T-cell (primary cell): Measurements from ENCODE around the gene RAB31. TPM values are rescaled to one million over a fixed set of nuclear protein-coding genes. Genes with fewer than 3 reads are reported as not detected.

Experiments
- ATAC-seq, 4 experiments: fragments of 200-7000 bp in 3 of 4; fragments of 150-1000 bp in 1 of 4; cut with Tn5 transposase; replicated peaks in 1 of 4; 1 replicate in 3 of 4; 2 replicates in 1 of 4; pipeline ENCODE4 v1.10.0; 2021; ENCODE audit warnings: moderate library complexity in 3 of 4, mild to moderate bottlenecking in 2 of 4, moderate number of reproducible peaks in 1 of 4
- CTCF ChIA-PET, 2 donors: fragments of 300-600 bp; sonication (Branson Sonifier 250); formaldehyde crosslinking; loops; one replicate each; lab custom pipeline; 2022; ENCODE audit warnings: antibody characterized with exemption in 2 of 2; lab: Charles Lee
- POLR2A ChIA-PET, 2 donors: fragments of 300-600 bp; sonication (Branson Sonifier 250); formaldehyde crosslinking; loops; one replicate each; lab custom pipeline; 2022; ENCODE audit warnings: antibody characterized with exemption in 2 of 2; lab: Charles Lee
- DNase-seq, 35 experiments: peaks; one replicate each; pipeline versions ENCODE4 v3.0.0 to v3.0.0-alpha.2; 2013 to 2023
- H3K27ac ChIP-seq: one replicate; pipeline ENCODE4 v1.5.1; 2013; ENCODE audit warnings: low read length
- H3K27me3 ChIP-seq, 2 experiments: replicated peaks in 1 of 2; 1 replicate in 1 of 2; 2 replicates in 1 of 2; pipeline versions ENCODE4 v1.6.1 to v1.7.0; 2013; ENCODE audit warnings: low read length in 1 of 2, mixed read lengths in 1 of 2; ENCODE audit not compliant: control insufficient read depth in 2 of 2, insufficient read depth in 2 of 2; ENCODE audit errors: extremely low read depth in 1 of 2
- H3K36me3 ChIP-seq, 2 donors: 1 replicate in 1 of 2; 2 replicates in 1 of 2; pipeline versions ENCODE4 v1.6.1 to v1.7.0; 2013; ENCODE audit warnings: low read length in 1 of 2; ENCODE audit not compliant: control insufficient read depth in 2 of 2, insufficient read depth in 1 of 2; ENCODE audit errors: extremely low read depth in 1 of 2
- H3K4me1 ChIP-seq, 2 experiments: 1 replicate in 1 of 2; 2 replicates in 1 of 2; pipeline versions ENCODE4 v1.6.1 to v1.7.0; 2013; ENCODE audit warnings: low read length in 2 of 2, mixed read lengths in 1 of 2; ENCODE audit not compliant: insufficient read depth in 2 of 2, control insufficient read depth in 1 of 2; ENCODE audit errors: extremely low read depth in 1 of 2
- H3K4me3 ChIP-seq, 2 donors: 1 replicate in 1 of 2; 2 replicates in 1 of 2; pipeline versions ENCODE4 v1.5.1 to v1.7.0; 2013; ENCODE audit warnings: mild to moderate bottlenecking in 2 of 2, low read length in 1 of 2, moderate library complexity in 1 of 2; ENCODE audit not compliant: control insufficient read depth in 1 of 2; ENCODE audit errors: extremely low read depth in 1 of 2
- H3K9me3 ChIP-seq: 2 replicates; pipeline ENCODE4 v1.7.0; 2013
- H3K27ac Mint-ChIP-seq, 2 donors: one replicate each; pipeline ENCODE4 v1.8.0; 2020 to 2021; ENCODE audit warnings: mild to moderate bottlenecking in 2 of 2, mixed read lengths in 2 of 2
- H3K27me3 Mint-ChIP-seq, 2 donors: one replicate each; pipeline ENCODE4 v1.8.0; 2021 to 2022; ENCODE audit warnings: mixed read lengths in 2 of 2
- H3K36me3 Mint-ChIP-seq: one replicate; pipeline ENCODE4 v1.8.0; 2021; ENCODE audit warnings: mixed read lengths
- H3K4me1 Mint-ChIP-seq, 3 donors: one replicate each; pipeline ENCODE4 v1.8.0; 2020 to 2022; ENCODE audit warnings: mixed read lengths in 3 of 3, mild to moderate bottlenecking in 1 of 3
- H3K4me3 Mint-ChIP-seq, 3 donors: one replicate each; pipeline ENCODE4 v1.8.0; 2020 to 2022; ENCODE audit warnings: mild to moderate bottlenecking in 3 of 3, mixed read lengths in 3 of 3, moderate library complexity in 3 of 3
- H3K9me3 Mint-ChIP-seq, 3 donors: one replicate each; pipeline ENCODE4 v1.8.0; 2020 to 2022; ENCODE audit warnings: mixed read lengths in 3 of 3
- WGBS: methylation state at CpG from one replicate; pipeline ENCODE4 v1.1.5; 2013; ENCODE audit warnings: missing lambda C conversion rate; ENCODE audit not compliant: insufficient coverage; 5-methylcytosine and 5-hydroxymethylcytosine counted together
- total RNA-seq, 35 experiments: library from RNA in 6 of 35; stranded (reverse) in 6 of 35; fragments of 120-200 nt in 1 of 35; gene quantifications; one replicate each; pipeline versions ENCODE4 v1.2.1 to v1.2.4 and lab custom pipeline; 2013 to 2026

The RAB31 gene
- total RNA-seq, 5 donors from 2014 or later (not counting 1 experiment from before 2014, with no cell fraction given) = 0.60 to 2.0 (median 1.5) TPM

DNA sequence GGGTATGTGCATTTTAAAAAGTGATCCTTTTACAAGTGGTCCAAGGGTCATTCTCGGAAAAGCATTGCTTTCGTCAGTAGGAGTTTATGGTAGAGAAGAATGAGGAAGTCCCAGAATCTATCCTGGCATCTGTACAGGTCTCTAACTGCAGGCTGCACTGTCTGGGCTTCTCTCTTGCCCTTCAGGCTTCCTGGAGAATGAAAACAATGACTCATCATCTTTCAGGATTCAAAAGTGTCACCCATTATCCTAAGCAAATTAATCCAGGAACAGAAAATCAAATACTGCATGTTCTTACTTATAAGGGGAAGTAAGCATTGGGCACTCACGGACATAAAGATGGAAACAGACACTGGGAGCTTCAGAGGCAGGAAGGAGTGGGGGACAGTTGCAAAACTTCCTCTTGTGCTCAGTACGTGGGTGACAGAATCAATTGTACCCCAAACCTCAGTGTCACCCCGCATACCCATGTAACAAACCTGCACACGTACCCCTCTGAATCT, 117.5 kb downstream of the RAB31 start:
- no peak for DNase-seq
- H3K9me3 Mint-ChIP-seq = no peaks in the 10 kb centered on the region
- ATAC-seq = no peak
- H3K27ac Mint-ChIP-seq = no peak overlapping the region
- Histone ChIP-seq H3K36me3 (no peaks in the 10 kb centered on the region), H3K27me3 (peaks cover 0 to 14% of the 10 kb centered on the region in 2 experiments), H3K4me1 (no peaks in the 10 kb centered on the region), H3K27ac (no peak overlapping the region), H3K4me3 (no peak overlapping the region), H3K9me3 (no peaks in the 10 kb centered on the region)
- ChIA-PET CTCF (no interaction called here), POLR2A (no interaction called here)
- WGBS = 13% methylated on average over 2 of the region's 6 CpGs
- no peaks in the 10 kb centered on the region for H3K4me1 Mint-ChIP-seq
- H3K27me3 Mint-ChIP-seq = peaks cover 11 to 17% of the 10 kb centered on the region in 2 donors
- H3K36me3 Mint-ChIP-seq = no peaks in the 10 kb centered on the region
- H3K4me3 Mint-ChIP-seq = no peak overlapping the region

DNA sequence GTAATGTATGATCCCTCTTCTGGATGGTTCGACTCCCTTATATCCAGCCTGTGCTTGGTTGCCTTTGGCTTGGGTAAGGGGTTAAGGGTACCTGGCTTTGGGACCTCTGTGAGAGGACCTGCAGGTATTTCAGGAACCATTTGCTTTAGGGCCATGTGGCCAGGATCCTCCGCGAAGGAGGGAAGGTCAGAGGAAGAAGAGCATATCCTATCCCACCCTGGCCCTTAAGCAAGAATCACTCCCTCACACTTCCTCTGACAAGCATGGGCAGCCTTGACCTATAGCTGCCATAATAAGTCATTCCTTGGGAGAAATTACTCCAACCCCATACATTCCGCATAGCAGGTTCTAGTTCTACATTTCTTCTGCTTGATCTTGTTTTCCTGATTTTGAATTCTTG, 118.6 kb downstream of the RAB31 start:
- Histone ChIP-seq H3K4me1 (no peaks in the 10 kb centered on the region), H3K9me3 (no peaks in the 10 kb centered on the region), H3K36me3 (no peaks in the 10 kb centered on the region), H3K27ac (no peak overlapping the region), H3K27me3 (peaks cover 0 to 15% of the 10 kb centered on the region in 2 experiments), H3K4me3 (no peak overlapping the region)
- H3K36me3 Mint-ChIP-seq = no peaks in the 10 kb centered on the region
- no peak overlapping the region for H3K27ac Mint-ChIP-seq
- no peak for DNase-seq
- no peak overlapping the region for H3K4me3 Mint-ChIP-seq
- ChIA-PET POLR2A (no interaction called here), CTCF (no interaction called here)
- no peaks in the 10 kb centered on the region for H3K9me3 Mint-ChIP-seq
- H3K27me3 Mint-ChIP-seq = peaks cover 11 to 17% of the 10 kb centered on the region in 2 donors
- WGBS = 100% methylated on average over 1 of the region's 4 CpGs
- H3K4me1 Mint-ChIP-seq = no peaks in the 10 kb centered on the region
- no peak for ATAC-seq

GRCh38 chr18:9827211-9827792, 119.2 kb downstream of the RAB31 start:
- 96% methylated on average over 3 of the region's 7 CpGs for WGBS
- H3K4me1 Mint-ChIP-seq = no peaks in the 10 kb centered on the region
- H3K4me1 ChIP-seq = no peaks in the 10 kb centered on the region
- no peaks in the 10 kb centered on the region for H3K9me3 Mint-ChIP-seq
- no peaks in the 10 kb centered on the region for H3K9me3 ChIP-seq
- peaks cover 0 to 20% of the 10 kb centered on the region in 2 experiments for H3K27me3 ChIP-seq
- no peak for DNase-seq
- no peaks in the 10 kb centered on the region for H3K36me3 Mint-ChIP-seq
- H3K4me3 Mint-ChIP-seq = no peak overlapping the region
- no peak overlapping the region for H3K4me3 ChIP-seq
- peaks cover 11 to 17% of the 10 kb centered on the region in 2 donors for H3K27me3 Mint-ChIP-seq
- no peak overlapping the region for H3K27ac Mint-ChIP-seq
- ATAC-seq = no peak
- POLR2A ChIA-PET = no interaction called here
- no peaks in the 10 kb centered on the region for H3K36me3 ChIP-seq
- H3K27ac ChIP-seq = no peak overlapping the region
- CTCF ChIA-PET = no interaction called here

DNA sequence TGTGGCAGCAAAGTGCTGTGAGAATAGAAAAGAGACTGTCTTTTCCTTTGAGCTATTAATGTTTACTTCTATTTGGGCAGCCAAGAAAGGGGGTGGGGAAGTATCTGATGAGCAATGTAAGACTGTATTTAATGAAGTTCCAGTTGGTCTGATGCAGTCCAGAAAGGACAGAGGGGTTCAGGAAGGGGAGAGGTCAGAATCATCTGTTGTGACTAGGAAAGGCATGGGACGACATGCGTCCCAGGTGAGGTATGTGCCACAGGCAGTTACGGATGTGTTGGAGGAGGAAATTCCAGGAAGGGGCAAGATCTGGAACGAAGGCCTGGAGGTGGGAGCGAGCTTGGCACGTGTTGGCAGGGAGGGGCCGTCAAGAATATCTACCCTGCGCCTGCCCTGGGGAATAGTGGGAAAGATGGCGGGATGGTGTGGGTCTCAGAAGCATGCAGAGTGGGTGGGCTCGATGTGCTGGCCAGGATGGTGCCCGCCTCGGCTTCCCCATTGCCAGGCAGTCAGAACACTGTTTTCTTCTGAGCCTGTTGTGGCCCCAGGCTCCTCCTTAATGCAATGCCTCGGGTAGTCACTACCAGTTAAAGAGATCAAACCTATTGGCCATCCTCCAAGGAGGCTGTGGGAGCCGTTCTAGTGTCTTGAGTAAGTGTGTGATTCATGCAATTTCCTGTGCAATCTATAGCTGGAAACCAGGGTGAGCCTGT, 119.8 kb downstream of the RAB31 start:
- ATAC-seq (no peak), DNase-seq (peak in 1 of 35 experiments; percentile 25)
- Mint-ChIP-seq H3K36me3 (no peaks in the 10 kb centered on the region), H3K9me3 (no peaks in the 10 kb centered on the region), H3K27me3 (peaks cover 11 to 14% of the 10 kb centered on the region in 2 donors), H3K4me3 (no peak overlapping the region), H3K27ac (no peak overlapping the region), H3K4me1 (no peaks in the 10 kb centered on the region)
- Histone ChIP-seq H3K4me3 (no peak overlapping the region), H3K9me3 (no peaks in the 10 kb centered on the region), H3K27ac (no peak overlapping the region), H3K4me1 (no peaks in the 10 kb centered on the region), H3K36me3 (no peaks in the 10 kb centered on the region), H3K27me3 (peaks cover 0 to 20% of the 10 kb centered on the region in 2 experiments)
- ChIA-PET CTCF (no interaction called here), POLR2A (no interaction called here)
- WGBS = 82% methylated on average over 7 of the region's 14 CpGs

DNA sequence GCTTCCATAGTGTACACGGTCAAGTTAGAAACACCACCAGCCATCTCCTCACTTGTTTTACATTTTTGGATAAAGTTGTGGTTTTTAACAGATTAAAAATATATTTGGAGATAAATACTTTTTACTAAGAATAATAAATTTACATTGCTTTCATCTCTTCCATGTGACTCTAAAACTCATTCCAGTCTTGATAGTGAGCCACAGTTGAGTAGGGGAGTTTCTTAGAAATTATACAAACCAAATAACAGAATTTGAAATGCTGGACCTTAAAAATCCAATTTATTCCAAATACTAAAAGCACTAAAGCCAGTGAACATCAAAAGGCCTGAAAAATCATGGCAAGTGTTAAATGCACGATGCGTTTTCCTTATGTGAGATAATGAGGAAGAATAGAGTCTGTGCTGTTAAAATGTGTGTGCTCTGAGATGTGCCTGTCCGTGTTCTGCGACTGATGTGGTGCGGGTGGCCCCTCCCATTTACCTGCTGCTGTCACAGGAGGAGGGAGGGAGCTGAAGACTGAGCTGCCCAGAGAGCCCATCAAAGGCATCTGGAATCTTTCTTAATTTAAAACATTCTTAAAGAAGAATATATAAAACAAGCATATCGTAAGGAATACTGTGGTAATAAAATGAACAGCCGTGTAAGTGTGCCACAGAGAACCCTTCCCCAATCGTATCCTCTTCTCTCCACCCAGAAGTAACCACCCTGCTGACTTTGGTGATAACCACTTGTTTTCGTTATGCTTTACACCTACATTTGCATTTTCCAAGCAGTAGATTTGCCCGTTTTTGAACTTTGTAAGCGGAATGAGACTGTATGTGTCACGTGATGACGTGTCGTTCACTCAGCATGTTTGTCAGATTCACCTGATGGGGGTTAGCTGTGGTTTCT, 120.7 kb downstream of the RAB31 start:
- H3K9me3 Mint-ChIP-seq = no peaks in the 10 kb centered on the region
- no peak overlapping the region for H3K4me3 Mint-ChIP-seq
- POLR2A ChIA-PET = no interaction called here
- CTCF ChIA-PET = no interaction called here
- H3K4me1 Mint-ChIP-seq = no peaks in the 10 kb centered on the region
- Histone ChIP-seq H3K36me3 (no peaks in the 10 kb centered on the region), H3K27ac (no peak overlapping the region), H3K9me3 (no peaks in the 10 kb centered on the region), H3K27me3 (peaks cover 0 to 19% of the 10 kb centered on the region in 2 experiments), H3K4me1 (no peaks in the 10 kb centered on the region), H3K4me3 (no peak overlapping the region)
- no peak for ATAC-seq
- H3K27ac Mint-ChIP-seq = no peak overlapping the region
- no peak for DNase-seq
- peaks cover 11 to 16% of the 10 kb centered on the region in 2 donors for H3K27me3 Mint-ChIP-seq
- 76% methylated on average over 3 of the region's 15 CpGs for WGBS
- H3K36me3 Mint-ChIP-seq = no peaks in the 10 kb centered on the region

GRCh38 chr18:9829397-9829712, 121.3 kb downstream of the RAB31 start:
- POLR2A ChIA-PET = no interaction called here
- 82% methylated on average over 2 of the region's 6 CpGs for WGBS
- Histone ChIP-seq H3K9me3 (no peaks in the 10 kb centered on the region), H3K27ac (no peak overlapping the region), H3K27me3 (peaks cover 0 to 17% of the 10 kb centered on the region in 2 experiments), H3K36me3 (no peaks in the 10 kb centered on the region), H3K4me1 (no peaks in the 10 kb centered on the region), H3K4me3 (no peak overlapping the region)
- Mint-ChIP-seq H3K4me1 (no peaks in the 10 kb centered on the region), H3K9me3 (no peaks in the 10 kb centered on the region), H3K4me3 (no peak overlapping the region), H3K36me3 (no peaks in the 10 kb centered on the region), H3K27me3 (peaks cover 11 to 16% of the 10 kb centered on the region in 2 donors), H3K27ac (no peak overlapping the region)
- DNase-seq (no peak), ATAC-seq (no peak)
- CTCF ChIA-PET = no interaction called here
